Choroid plexus epithelial cell (primary cell): ENCODE results near the gene YAF2.

Source experiments
- DNase-seq: peaks from one replicate; pipeline ENCODE4 v3.0.0-alpha.2; 2010; ENCODE audit warnings: low read depth
- H3K4me3 ChIP-seq: 2 replicates; pipeline ENCODE4 v1.5.1; 2011; ENCODE audit warnings: low read depth, mild to moderate bottlenecking, control low read depth, low read length, moderate library complexity
- TF ChIP-seq, protein P1 (sequence below): conservative IDR thresholded peaks from 2 replicates; pipeline ENCODE4 v1.5.1; 2011; ENCODE audit warnings: low read depth, mild to moderate bottlenecking, control low read depth, inconsistent platforms, low read length, moderate library complexity

YAF2 gene

DNA sequence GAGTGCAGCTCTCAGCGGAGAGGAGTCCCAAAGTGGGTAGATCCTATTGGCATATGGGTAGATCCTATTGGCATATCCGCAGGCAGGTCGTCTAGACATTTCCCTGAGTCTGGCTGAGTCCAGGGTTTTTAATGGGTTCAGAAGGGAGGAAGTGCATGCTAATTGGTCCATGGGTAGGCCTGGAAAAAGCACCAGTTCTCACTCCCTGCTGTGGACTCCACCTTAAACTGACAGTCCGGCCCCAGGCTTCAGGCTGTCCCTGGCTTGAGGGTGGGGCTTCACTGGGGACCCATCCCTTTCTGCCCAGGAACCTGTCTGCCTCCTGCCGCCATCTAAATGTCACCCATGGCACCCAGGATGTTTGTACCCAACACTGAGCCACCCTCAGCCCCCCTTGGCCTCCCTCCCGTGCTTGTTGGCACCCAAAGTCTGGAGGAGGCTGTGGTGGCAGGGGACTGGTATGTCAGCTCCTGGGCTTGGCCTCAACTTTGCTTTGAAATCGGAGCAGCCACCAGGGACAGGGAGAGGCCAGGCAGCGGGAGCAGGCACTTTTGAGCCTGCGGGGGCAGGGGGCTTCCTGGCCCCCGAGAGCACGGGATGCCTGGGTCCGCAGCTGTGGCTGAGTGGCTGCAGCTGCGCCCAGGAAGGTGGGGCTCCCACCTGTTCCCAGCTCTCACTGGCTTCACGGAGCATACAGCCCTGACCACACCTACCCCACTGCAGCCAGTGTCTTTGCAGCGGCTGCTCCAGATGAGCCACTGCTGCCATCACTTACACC is 29.6 kb upstream of the YAF2 start:
- TF ChIP-seq, protein P1, sequence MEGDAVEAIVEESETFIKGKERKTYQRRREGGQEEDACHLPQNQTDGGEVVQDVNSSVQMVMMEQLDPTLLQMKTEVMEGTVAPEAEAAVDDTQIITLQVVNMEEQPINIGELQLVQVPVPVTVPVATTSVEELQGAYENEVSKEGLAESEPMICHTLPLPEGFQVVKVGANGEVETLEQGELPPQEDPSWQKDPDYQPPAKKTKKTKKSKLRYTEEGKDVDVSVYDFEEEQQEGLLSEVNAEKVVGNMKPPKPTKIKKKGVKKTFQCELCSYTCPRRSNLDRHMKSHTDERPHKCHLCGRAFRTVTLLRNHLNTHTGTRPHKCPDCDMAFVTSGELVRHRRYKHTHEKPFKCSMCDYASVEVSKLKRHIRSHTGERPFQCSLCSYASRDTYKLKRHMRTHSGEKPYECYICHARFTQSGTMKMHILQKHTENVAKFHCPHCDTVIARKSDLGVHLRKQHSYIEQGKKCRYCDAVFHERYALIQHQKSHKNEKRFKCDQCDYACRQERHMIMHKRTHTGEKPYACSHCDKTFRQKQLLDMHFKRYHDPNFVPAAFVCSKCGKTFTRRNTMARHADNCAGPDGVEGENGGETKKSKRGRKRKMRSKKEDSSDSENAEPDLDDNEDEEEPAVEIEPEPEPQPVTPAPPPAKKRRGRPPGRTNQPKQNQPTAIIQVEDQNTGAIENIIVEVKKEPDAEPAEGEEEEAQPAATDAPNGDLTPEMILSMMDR: no peak
- no peak overlapping the region for H3K4me3 ChIP-seq

DNA sequence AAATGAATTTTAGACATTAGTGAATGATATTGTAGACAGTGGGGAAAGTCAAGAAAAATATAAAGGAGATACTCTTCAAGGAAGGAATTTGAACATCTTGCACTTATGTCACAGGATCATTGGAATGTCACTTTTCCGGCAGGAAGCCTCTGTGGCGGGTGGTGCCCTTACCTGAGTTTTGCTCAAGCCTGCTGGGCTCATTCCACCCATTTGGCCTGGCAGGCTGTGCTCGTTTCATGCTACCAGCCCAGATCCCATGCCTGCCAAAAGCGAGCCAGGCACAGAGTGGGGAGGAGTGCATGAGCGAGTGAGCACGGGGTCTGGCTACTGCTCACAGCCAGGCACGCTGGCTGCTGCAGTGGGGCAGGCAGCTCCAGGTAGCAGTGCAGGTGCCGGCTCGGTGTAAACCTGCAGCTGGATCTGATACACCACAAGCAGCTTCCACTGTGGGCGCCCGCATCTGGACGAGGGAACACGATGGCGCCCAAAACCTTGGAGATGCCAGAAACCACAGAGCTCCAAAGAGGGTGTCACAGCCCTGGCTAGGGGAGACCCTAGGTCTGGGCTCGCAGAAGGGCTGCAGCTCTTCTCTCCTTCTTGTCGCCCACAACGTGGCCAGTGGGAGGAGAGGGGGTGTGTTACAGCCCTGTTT is 28.7 kb upstream of the YAF2 start:
- no peak for DNase-seq
- no peak overlapping the region for H3K4me3 ChIP-seq
- TF ChIP-seq, protein P1: no peak

More for the DNA sequence above, 29.6 kb upstream of the YAF2 start:
- no peak for DNase-seq

DNA sequence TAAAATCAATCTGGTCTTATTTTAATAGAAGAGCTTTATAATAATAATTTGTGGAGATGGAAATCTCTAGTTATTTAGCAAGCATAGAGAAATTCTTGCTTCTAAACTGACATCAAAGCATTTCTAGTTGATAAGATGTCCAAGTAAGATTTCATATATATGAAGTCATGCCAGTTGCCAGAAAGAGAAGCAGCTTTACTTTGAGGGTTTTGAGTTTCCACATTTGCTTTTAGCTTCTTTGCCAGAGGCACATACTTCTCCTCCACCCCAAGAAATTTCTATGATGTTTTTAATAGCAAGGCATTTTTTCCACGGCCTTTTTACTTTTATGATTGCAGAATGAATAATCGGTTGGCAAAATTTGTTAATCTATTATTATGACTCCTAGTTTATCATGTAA is 24.2 kb upstream of the YAF2 start:
- TF ChIP-seq, protein P1: no peak
- no peak overlapping the region for H3K4me3 ChIP-seq
- no peak for DNase-seq

DNA sequence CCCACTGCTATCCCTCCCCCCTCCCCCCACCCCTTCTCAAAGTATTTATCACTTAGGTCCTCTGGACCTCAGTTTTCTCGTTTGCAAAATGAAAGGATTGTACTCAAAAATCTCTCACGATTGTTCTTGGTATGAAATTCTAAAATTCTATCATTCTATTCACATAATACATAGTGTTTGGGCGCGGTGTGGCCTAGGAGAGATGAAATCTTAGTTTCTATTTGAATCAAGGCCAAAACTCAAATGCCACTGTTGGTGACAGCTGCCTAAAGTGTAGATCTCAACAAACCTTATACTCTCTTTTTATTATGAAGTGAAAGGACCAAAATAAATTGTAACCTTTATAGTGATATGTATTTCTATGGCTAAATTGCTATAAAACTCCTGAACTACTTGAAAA is 23.7 kb upstream of the YAF2 start:
- DNase-seq: no peak
- TF ChIP-seq, protein P1: no peak
- H3K4me3 ChIP-seq: no peak overlapping the region

DNA sequence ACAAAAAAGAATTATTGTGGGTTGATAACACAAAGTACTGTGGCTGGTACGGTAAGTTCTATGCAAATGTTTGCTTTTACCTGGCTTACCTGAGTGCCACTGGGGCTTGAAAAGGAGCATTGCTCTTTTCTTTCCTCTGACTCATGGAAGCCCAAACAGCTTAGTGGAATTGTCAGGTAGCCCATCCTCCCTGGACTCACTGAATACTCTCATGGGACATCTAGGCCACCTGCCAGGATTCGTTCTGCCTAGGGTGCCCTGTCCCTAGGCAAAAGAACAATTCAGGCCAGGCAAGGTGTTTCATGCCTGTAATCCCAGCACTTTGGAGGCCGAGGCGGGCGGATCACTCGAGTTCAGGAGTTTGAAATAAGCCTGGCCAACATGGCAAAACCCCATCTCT is 22.5 kb upstream of the YAF2 start:
- no peak overlapping the region for H3K4me3 ChIP-seq
- DNase-seq: no peak
- TF ChIP-seq, protein P1: no peak

DNA sequence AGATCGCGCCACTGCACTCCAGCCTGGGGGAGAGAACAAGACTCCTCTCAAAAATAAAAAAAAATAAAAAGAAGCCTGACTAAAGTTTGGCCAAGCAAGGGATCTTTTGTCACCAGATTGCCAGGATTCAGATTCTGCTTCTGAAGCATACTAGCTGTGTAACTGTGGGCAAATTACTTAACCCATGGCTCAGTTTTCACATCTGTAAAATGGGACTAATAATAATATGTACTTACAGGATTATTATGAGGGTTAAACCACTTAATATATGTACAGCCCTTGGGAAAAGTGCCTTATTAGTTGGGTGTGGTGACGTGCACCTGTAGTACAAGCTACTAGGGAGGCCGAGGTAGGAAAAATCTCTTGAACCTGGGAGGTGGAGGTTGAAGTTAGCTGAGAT is 21.7 kb upstream of the YAF2 start:
- no peak for DNase-seq
- TF ChIP-seq, protein P1: no peak
- no peak overlapping the region for H3K4me3 ChIP-seq

DNA sequence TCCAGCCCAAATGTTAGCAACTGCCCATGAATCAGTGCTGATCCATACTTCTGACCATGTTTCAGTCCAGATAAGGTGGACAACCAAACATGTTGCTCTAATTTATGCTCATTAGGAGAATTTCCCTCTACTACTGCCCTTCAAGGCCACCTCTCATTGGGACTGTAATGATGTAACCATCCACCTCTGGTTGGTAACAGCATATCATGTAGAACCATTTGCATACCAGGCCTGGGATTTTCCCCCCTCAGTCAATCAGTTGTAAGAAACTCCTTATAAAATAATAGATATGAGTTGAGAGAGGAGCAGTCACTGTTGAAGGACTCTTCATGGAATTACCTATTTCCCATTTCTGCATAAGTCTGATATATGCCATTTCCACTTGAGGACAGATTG is 17.8 kb upstream of the YAF2 start:
- TF ChIP-seq, protein P1: no peak
- DNase-seq: no peak
- no peak overlapping the region for H3K4me3 ChIP-seq
